ENCODE measurements around the gene CALR. TPM values are rescaled to one million over a fixed set of nuclear protein-coding genes. Genes with fewer than 3 reads are reported as not detected.
A peak's percentile ranks its signal among the peaks of the same experiment; 100 is the strongest.
"Not testable (repeated sequence)": the region's sequence is repeated elsewhere in the genome, so short reads cannot be mapped to it uniquely, and the experiment has no call there.

Gene CALR
- polyA plus RNA-seq, 6 donors from 2014 or later, result 97.4 to 189 (median 155) TPM

DNA sequence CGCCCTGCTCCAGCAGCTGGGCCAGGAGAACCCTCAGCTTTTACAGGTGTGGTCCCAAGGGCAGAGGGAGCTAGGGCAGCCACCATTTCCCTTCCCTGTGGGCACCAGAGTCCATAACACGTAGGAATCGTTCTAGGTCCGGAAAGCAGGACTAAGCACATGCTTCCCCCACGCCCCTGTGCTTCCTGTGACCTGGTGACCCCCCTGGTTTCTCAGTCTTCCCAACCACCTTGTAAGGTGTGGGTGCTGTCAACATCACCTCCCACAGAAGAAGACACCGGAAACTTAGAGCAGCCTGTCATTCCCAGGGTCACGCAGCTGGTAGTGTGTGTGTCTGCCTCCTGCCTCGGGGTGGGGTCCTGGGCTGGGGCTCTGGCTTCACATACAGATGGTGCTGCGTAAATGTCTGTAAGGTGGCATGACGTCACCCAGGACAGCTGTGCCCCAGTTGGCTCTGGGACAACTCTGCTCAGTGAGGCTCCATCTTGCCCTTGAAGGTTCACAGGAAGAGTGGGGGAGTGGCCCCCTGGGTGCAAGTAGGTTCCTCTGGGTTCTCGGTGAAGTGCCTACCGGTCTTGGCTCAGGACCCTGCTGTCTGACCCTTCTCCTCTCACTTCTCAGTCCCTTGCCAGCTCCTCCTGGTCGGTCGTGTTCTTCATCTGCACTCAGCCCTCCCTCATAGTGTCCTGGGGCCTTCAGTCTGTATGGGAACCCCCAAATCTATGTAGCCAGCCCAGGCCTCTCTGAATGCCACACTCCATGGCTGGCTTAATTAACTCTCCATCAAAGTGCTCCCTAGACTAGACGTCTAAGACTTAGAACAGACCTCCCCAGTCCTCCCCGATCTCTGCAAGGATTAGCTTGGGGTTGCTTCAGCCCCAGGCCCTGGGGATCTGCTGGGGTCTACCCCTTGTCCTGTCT is 11.2 kb downstream of the CALR start:
- no peak for ATAC-seq (ENCODE audit: low read depth in 2 of 2)
- H3K4me3 Mint-ChIP-seq, result peak overlapping the region in 1 of 8 donors; percentile 80
- H3K4me1 Mint-ChIP-seq, result peaks cover 23 to 49% (median 46%) of the 10 kb centered on the region in 3 donors
- peaks cover 0 to 3% (median 0%) of the 10 kb centered on the region in 7 donors for H3K9me3 Mint-ChIP-seq
- peaks cover 0 to 17% of the 10 kb centered on the region in 2 donors for H3K36me3 Mint-ChIP-seq
- no peak for DNase-seq
- H3K27me3 Mint-ChIP-seq, result no peaks in the 10 kb centered on the region
- H3K27ac Mint-ChIP-seq, result peak overlapping the region in 5 of 6 donors; percentile 41 to 93 (median 84)

DNA sequence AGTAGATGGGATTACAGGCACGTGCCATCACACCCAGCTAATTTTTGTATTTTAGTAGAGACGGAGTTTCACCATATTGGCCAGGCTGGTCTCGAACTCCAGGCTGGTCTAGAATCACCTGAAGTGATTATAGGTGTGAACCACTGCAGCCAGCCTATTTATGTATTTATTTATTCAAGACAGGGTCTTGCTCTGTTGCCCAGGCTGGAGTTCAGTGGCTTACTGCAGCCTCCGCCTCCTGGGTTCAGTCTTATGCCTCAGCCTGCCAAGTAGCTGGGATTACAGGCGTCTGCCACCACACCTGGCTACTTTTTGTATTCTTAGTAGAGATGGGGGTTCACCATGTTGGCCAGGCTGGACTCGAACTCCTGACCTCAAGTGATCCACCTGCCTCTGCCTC is 13.6 kb downstream of the CALR start:
- Mint-ChIP-seq H3K4me3 (peak overlapping the region in 2 of 8 donors; percentile 7 to 24), H3K4me1 (peaks cover 29 to 48% (median 47%) of the 10 kb centered on the region in 3 donors), H3K36me3 (peaks cover 0 to 17% of the 10 kb centered on the region in 2 donors)
- H3K27ac Mint-ChIP-seq; H3K27me3 Mint-ChIP-seq; DNase-seq; H3K9me3 Mint-ChIP-seq; ATAC-seq (ENCODE audit: low read depth in 2 of 2): not testable (repeated sequence)

DNA sequence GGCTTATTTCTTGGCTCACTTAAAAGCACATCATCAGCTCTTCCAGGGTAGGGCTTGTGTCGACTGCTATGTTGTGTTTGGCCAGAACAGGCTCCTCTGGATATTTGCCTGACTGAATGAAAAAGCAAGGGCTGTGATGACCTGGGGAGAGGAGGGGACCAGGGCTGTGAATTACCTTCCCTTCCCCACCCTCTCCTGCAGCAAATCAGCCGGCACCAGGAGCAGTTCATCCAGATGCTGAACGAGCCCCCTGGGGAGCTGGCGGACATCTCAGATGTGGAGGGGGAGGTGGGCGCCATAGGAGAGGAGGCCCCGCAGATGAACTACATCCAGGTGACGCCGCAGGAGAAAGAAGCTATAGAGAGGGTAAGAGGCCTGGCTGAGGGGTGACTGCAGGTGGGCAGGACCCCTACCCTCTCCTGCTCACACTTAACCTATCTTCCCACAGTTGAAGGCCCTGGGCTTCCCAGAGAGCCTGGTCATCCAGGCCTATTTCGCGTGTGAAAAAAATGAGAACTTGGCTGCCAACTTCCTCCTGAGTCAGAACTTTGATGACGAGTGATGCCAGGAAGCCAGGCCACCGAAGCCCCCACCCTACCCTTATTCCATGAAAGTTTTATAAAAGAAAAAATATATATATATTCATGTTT is 14.2 kb downstream of the CALR start:
- ATAC-seq (ENCODE audit: low read depth in 2 of 2) (no peak), DNase-seq (no peak)
- Mint-ChIP-seq H3K36me3 (peaks cover 0 to 17% of the 10 kb centered on the region in 2 donors), H3K9me3 (no peaks in the 10 kb centered on the region), H3K4me1 (peaks cover 29 to 47% (median 45%) of the 10 kb centered on the region in 3 donors), H3K27ac (peak overlapping the region in 2 of 6 donors; percentile 60 to 81), H3K27me3 (no peaks in the 10 kb centered on the region), H3K4me3 (peak overlapping the region in 2 of 8 donors; percentile 9 to 24)

DNA sequence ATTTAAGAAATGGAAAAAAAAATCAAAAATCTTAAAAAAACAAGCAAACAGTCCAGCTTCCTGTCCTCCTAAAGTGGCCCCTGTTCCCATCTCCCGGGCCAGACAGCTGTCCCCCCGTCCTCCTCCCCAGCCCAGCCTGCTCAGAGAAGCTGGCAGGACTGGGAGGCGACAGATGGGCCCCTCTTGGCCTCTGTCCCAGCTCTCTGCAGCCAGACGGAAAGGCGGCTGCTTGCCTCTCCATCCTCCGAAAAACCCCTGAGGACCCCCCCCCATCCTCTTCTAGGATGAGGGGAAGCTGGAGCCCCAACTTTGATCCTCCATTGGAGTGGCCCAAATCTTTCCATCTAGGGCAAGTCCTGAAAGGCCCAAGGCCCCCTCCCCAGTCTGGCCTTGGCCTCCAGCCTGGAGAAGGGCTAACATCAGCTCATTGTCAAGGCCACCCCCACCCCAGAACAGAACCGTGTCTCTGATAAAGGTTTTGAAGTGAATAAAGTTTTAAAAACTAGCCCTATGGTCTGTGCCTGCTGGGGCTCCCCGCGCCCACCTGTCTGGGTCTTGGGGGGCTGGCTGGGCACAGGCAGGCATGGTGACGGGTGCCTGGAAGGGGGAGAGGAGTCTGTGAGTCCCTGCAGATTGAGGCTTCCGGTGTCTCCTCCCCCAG is 14.9 kb downstream of the CALR start:
- Mint-ChIP-seq H3K27ac (peak overlapping the region in 2 of 6 donors; percentile 60 to 81), H3K4me3 (peak overlapping the region in 1 of 8 donors; percentile 27), H3K27me3 (no peaks in the 10 kb centered on the region), H3K4me1 (peaks cover 29 to 43% (median 41%) of the 10 kb centered on the region in 3 donors), H3K36me3 (peaks cover 0 to 17% of the 10 kb centered on the region in 2 donors), H3K9me3 (no peaks in the 10 kb centered on the region)
- ATAC-seq (ENCODE audit: low read depth in 2 of 2) (no peak), DNase-seq (no peak)

DNA sequence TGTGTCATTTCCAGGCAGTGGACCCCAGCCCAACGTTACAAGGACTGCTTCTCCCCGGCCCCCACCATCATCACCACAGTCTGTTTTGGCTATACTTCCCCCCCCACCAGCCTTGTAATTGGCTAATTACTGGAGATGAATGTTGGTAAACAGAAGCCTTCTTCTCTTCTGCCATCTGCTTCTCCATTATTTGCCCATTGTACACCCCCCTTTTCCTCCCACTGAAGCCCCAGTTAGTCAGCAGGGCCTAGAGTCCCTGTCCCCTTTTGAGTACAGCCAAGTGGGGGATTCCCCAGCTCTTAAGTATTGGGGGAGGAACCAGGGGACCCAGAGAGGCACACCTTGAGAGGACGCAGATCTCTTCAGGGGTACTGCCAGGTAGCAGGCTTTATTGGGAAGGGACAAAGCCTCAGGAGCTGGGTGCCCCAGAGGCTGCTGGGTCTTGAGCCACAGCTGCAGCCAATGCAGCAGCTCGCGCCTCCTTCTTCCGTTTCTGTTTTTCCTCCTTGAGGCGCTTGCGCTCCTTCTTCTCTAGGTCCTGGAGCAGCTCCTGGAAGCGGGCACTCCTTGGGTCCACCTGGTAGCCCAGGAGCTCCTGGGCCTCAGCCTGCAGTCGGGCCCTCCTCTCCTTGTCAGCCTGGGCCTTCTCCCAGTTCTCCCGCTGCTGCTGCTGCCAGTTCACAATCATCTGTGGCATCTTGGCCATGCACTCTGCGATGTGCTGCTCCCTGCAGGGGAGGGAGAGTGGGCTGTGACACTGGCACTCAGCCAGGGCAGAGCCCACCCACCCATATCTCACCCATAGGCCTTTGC is 15.6 kb downstream of the CALR start:
- no peak for DNase-seq
- Mint-ChIP-seq H3K4me3 (peak overlapping the region in 5 of 8 donors; percentile 18 to 92 (median 79)), H3K4me1 (peaks cover 29 to 43% (median 38%) of the 10 kb centered on the region in 3 donors), H3K9me3 (no peaks in the 10 kb centered on the region), H3K36me3 (peaks cover 0 to 17% of the 10 kb centered on the region in 2 donors), H3K27me3 (no peaks in the 10 kb centered on the region), H3K27ac (peak overlapping the region; percentile 47 to 97 (median 88))
- ATAC-seq (ENCODE audit: low read depth in 2 of 2), result no peak

DNA sequence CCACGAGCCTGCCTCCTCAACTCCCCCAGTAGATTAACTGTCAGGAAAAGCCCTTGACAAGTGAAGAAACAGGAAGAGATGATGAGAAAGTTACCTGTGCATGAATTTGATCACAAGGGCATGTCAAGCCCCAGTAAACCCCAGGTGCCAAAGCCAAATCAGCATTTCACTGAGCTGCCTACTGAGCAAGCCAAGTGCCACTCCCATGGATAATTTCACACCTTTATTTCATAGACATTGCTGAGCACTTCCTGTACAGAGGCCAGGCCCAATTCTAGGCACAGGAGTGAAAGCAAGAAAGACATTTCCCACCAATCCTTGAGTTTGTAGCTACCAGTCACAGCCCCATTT is 16.2 kb downstream of the CALR start:
- no peak for ATAC-seq (ENCODE audit: low read depth in 2 of 2)
- peaks cover 0 to 14% of the 10 kb centered on the region in 2 donors for H3K36me3 Mint-ChIP-seq
- H3K9me3 Mint-ChIP-seq, result no peaks in the 10 kb centered on the region
- H3K27ac Mint-ChIP-seq, result peak overlapping the region; percentile 81 to 97 (median 89)
- no peaks in the 10 kb centered on the region for H3K27me3 Mint-ChIP-seq
- peak overlapping the region in 5 of 8 donors; percentile 18 to 92 (median 79) for H3K4me3 Mint-ChIP-seq
- DNase-seq, result no peak
- H3K4me1 Mint-ChIP-seq, result peaks cover 28 to 43% (median 38%) of the 10 kb centered on the region in 3 donors

DNA sequence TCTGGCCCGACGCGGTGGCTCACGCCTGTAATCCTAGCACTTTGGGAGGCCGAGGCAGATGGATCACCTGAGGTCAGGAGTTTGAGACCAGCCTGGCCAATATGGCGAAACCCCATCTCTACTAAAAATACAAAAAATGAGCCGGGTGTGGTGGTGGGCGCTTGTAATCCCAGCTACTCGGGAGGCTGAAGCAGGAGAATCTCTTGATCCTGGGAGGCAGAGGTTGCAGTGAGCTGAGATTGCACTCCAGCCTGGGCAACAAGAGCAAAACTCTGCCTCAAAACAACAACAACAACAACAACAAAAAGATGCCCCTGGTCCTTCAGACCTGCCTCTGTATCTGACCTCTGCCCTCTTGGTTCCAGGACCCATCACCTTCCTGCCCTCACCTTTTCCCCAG is 17.2 kb downstream of the CALR start:
- ATAC-seq (ENCODE audit: low read depth in 2 of 2); H3K9me3 Mint-ChIP-seq; H3K36me3 Mint-ChIP-seq; DNase-seq; H3K27me3 Mint-ChIP-seq: not testable (repeated sequence)
- Mint-ChIP-seq H3K27ac (peak overlapping the region; percentile 71 to 89 (median 84)), H3K4me3 (peak overlapping the region; percentile 80 to 92 (median 87)), H3K4me1 (peaks cover 22 to 39% (median 28%) of the 10 kb centered on the region in 3 donors)

DNA sequence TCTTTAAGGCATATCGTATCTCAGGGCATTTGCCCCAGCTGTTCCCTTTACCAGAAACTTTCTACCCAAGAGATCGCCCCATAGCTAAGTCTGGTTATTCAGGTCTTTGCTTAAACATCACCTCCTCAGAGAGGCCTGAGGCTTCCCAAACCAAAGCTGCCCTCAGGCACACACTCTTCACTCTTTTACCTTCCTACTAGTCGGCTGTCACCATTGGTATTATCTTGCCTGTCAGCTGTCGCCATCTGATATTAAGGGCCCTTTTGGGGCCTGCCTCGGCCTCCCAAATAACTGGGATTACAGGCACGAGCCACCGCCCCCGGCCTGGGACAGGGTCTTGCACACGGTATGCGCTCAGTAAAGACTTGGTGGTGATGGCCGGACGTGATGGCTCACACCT is 17.6 kb downstream of the CALR start:
- no peaks in the 10 kb centered on the region for H3K9me3 Mint-ChIP-seq
- H3K27ac Mint-ChIP-seq, result peak overlapping the region; percentile 34 to 90 (median 82)
- peaks cover 22 to 39% (median 26%) of the 10 kb centered on the region in 3 donors for H3K4me1 Mint-ChIP-seq
- ATAC-seq (ENCODE audit: low read depth in 2 of 2) (no peak), DNase-seq (no peak)
- peak overlapping the region; percentile 80 to 92 (median 87) for H3K4me3 Mint-ChIP-seq
- peaks cover 0 to 8% of the 10 kb centered on the region in 2 donors for H3K36me3 Mint-ChIP-seq
- H3K27me3 Mint-ChIP-seq, result no peaks in the 10 kb centered on the region

DNA sequence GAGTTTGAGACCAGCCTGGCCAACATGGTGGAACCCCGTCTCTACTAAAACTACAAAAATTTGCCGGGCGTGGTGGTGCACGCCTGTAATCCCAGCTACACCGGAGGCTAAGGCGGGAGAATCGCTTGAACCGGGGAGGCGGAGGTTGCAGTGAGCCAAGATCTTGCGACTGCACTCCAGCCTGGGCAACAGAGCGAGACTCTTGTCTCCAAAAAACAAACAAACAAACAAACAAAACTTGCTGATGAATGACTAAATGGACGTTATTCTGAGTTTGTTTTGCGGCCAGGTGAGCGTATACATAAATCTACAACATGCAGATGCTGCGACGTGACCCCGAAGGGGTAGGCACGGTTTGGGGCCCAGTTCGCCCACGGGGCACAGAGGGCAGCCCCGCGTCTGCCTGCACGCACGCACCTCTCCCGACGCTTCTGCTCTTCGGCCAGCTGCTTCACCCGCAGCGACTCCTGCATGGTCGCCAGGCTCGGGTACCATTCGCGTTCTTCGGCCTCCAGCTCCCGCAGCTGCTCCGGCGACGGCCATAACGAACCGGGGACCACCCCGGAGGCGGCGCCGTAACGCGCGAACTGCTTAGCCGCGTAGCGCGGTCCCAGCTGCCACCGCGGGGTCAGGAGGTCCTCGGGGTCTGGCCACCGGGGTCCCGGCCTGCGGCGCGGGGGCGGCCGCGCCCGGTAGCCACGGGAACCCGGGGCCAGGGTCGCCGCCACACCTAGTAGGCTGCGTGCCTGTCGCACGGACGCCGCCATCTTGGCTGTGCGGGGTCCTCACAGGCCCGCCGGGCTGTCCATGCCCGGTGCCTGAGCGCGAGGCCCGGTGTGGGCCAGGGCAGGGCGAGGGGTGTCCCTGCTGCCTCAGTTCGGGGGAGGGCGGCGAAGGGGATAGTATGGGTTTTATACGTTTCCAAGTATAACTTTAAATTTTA is 18.3 kb downstream of the CALR start, which contains the start of gene GADD45GIP1:
Gene GADD45GIP1, minus strand, starts transcription at position 778 of the 943 bp plus-strand sequence. Its CDS starts 11 bp downstream, at position 767.
- Mint-ChIP-seq H3K36me3 (peaks cover 0 to 8% of the 10 kb centered on the region in 2 donors), H3K4me3 (peak within 1 kb of the TSS; percentile 81 to 94 (median 92)), H3K4me1 (peaks cover 22 to 37% (median 26%) of the 10 kb centered on the region in 3 donors), H3K9me3 (no peaks in the 10 kb centered on the region), H3K27ac (peak within 1 kb of the TSS; percentile 74 to 96 (median 88)), H3K27me3 (no peaks in the 10 kb centered on the region)
- peak; percentile 79 for DNase-seq
- peak; percentile 97 for ATAC-seq (ENCODE audit: low read depth in 2 of 2)

DNA sequence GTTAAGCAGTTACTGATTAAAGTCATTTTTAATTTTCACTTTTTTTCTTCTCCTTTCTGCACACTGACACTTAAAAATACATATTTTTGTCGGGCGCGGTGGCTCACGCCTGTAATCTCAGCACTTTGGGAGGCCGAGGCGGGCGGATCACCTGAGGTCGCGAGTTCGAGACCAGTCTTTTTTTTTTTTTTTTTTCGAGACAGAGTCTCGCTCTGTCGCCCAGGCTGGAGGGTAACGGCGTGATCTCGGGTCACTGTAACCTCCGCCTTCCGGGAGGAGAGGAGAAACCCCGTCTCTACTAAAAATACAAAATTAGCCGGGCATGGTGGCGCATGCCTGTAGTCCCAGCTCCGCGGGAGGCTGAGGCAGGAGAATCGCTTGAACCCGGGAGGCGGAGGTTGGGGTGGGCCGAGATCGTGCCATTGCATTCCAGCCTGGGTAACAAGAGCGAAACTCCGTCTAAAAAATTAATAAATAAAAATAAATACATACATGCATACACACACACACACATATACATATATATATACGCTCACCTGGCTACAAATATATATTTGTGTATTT is 19.1 kb downstream of the CALR start:
- not testable (repeated sequence) for H3K9me3 Mint-ChIP-seq, H3K27me3 Mint-ChIP-seq, H3K36me3 Mint-ChIP-seq, DNase-seq
- ATAC-seq (ENCODE audit: low read depth in 2 of 2), result peak; percentile 34 to 35
- H3K27ac Mint-ChIP-seq, result peak overlapping the region; percentile 54 to 96 (median 88)
- peaks cover 22 to 33% (median 26%) of the 10 kb centered on the region in 3 donors for H3K4me1 Mint-ChIP-seq
- H3K4me3 Mint-ChIP-seq, result peak overlapping the region; percentile 81 to 94 (median 92)

DNA sequence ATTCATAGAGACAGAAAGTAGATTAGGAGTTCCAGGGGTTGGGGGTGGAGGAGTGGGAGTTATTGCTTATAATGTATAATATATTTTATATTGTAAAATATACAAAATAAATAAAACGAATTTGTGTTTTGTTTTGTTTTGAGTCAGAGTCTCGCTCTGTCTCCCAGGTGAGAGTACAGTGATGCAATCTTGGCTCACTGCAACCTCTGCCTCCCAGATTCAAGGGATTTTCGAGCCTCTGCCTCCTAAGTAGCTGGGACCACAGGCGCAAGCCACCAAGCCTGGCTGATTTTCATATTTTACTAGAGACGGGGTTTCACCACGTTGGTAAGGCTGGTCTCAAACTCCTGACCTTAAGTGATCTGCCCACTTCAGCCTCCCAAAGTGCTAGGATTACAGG is 21.1 kb downstream of the CALR start:
- no peak overlapping the region for H3K4me3 Mint-ChIP-seq
- peaks cover 0 to under 1% of the 10 kb centered on the region in 2 donors for H3K36me3 Mint-ChIP-seq
- H3K27ac Mint-ChIP-seq, result no peak overlapping the region
- DNase-seq, result no peak
- peaks cover 14 to 21% (median 20%) of the 10 kb centered on the region in 3 donors for H3K4me1 Mint-ChIP-seq
- ATAC-seq (ENCODE audit: low read depth in 2 of 2), result no peak
- H3K9me3 Mint-ChIP-seq, result no peaks in the 10 kb centered on the region
- peaks cover 0 to 12% (median 8%) of the 10 kb centered on the region in 3 donors for H3K27me3 Mint-ChIP-seq
